Neuronal stem cell (in vitro differentiated cells): Measurements from ENCODE around the gene CBX8.

ENCODE experiments used
- DNase-seq: peaks from one replicate; pipeline ENCODE4 v3.0.0-alpha.2; 2013; ENCODE audit warnings: low spot score
- H2AFZ ChIP-seq: one replicate; pipeline ENCODE4 v1.6.1; 2013; ENCODE audit warnings: mild to moderate bottlenecking, low read length, inconsistent platforms
- H2AK5ac ChIP-seq: 2 replicates; pipeline ENCODE4 v1.6.1; 2013; ENCODE audit warnings: low read depth, mild to moderate bottlenecking, inconsistent platforms, low read length, moderate library complexity, mixed read lengths
- H2BK120ac ChIP-seq: 2 replicates; pipeline ENCODE4 v1.6.1; 2013; ENCODE audit warnings: low read depth, mild to moderate bottlenecking, inconsistent platforms, low read length, moderate library complexity, mixed read lengths
- H2BK12ac ChIP-seq: one replicate; pipeline ENCODE4 v1.6.1; 2013; ENCODE audit warnings: low read length, inconsistent platforms
- H2BK15ac ChIP-seq: 2 replicates; pipeline ENCODE4 v1.6.1; 2013; ENCODE audit warnings: mild to moderate bottlenecking, low read length, inconsistent platforms, mixed read lengths
- H2BK5ac ChIP-seq: one replicate; pipeline ENCODE4 v1.6.1; 2013; ENCODE audit warnings: inconsistent platforms, mild to moderate bottlenecking, low read length, moderate library complexity
- H3K14ac ChIP-seq: one replicate; pipeline ENCODE4 v1.6.1; 2013; ENCODE audit warnings: low read length, inconsistent platforms
- H3K18ac ChIP-seq: 2 replicates; pipeline ENCODE4 v1.6.1; 2013; ENCODE audit warnings: low read length, inconsistent platforms
- H3K23ac ChIP-seq: 2 replicates; pipeline ENCODE4 v1.6.1; 2013; ENCODE audit warnings: low read depth, mild to moderate bottlenecking, mixed read lengths, low read length, inconsistent platforms; ENCODE audit not compliant: poor library complexity
- H3K27ac ChIP-seq: replicated peaks from 3 replicates; pipeline ENCODE4 v1.5.1; 2013; ENCODE audit warnings: low read length, inconsistent platforms
- H3K27me3 ChIP-seq, 3 experiments: 2 replicates each; pipeline ENCODE4 v1.6.1; 2013; ENCODE audit warnings: low read length in 3 of 3, mild to moderate bottlenecking in 2 of 3, inconsistent platforms in 1 of 3, low read depth in 1 of 3, mixed read lengths in 1 of 3, moderate library complexity in 1 of 3; ENCODE audit not compliant: control insufficient read depth in 3 of 3, insufficient read depth in 3 of 3
- H3K36me3 ChIP-seq, 2 donors: replicated peaks in 1 of 2; 2 replicates each; pipeline ENCODE4 v1.6.1; 2013; ENCODE audit warnings: low read length in 2 of 2; ENCODE audit not compliant: control insufficient read depth in 2 of 2, insufficient read depth in 2 of 2
- H3K4ac ChIP-seq: 2 replicates; pipeline ENCODE4 v1.6.1; 2013; ENCODE audit warnings: inconsistent platforms, mild to moderate bottlenecking, low read length, moderate library complexity
- H3K4me1 ChIP-seq, 2 donors: 1 replicate in 1 of 2; 2 replicates in 1 of 2; pipeline ENCODE4 v1.6.1; 2013; ENCODE audit warnings: low read length in 2 of 2, low read depth in 1 of 2; ENCODE audit not compliant: control insufficient read depth in 2 of 2, insufficient read depth in 1 of 2
- H3K4me2 ChIP-seq: one replicate; pipeline ENCODE4 v1.6.1; 2013; ENCODE audit warnings: mild to moderate bottlenecking, low read length, inconsistent platforms; ENCODE audit not compliant: insufficient read depth, poor library complexity, severe bottlenecking
- H3K4me3 ChIP-seq, 2 donors: 2 replicates each; pipeline ENCODE4 v1.5.1; 2013; ENCODE audit warnings: low read length in 2 of 2, mild to moderate bottlenecking in 2 of 2, inconsistent platforms in 1 of 2, moderate library complexity in 1 of 2
- H3K79me1 ChIP-seq: one replicate; pipeline ENCODE4 v1.6.1; 2013; ENCODE audit warnings: low read depth, mild to moderate bottlenecking, inconsistent platforms, low read length, moderate library complexity
- H3K9ac ChIP-seq: one replicate; pipeline ENCODE4 v1.6.1; 2013; ENCODE audit warnings: mild to moderate bottlenecking, low read depth, low read length, inconsistent platforms; ENCODE audit not compliant: poor library complexity
- H3K9me3 ChIP-seq, 2 donors: replicated peaks in 1 of 2; 2 replicates each; pipeline versions ENCODE3 to v1.6.1; 2013; ENCODE audit warnings: low read length in 2 of 2, mild to moderate bottlenecking in 2 of 2, inconsistent platforms in 1 of 2, low read depth in 1 of 2, mixed read lengths in 1 of 2, moderate library complexity in 1 of 2; ENCODE audit not compliant: control insufficient read depth in 2 of 2, insufficient read depth in 1 of 2
- H4K8ac ChIP-seq: one replicate; pipeline ENCODE4 v1.6.1; 2013; ENCODE audit warnings: low read depth, mild to moderate bottlenecking, inconsistent platforms, low read length, moderate library complexity
- H4K91ac ChIP-seq: one replicate; pipeline ENCODE4 v1.6.1; 2013; ENCODE audit warnings: low read length, low read depth, mild to moderate bottlenecking, inconsistent platforms; ENCODE audit not compliant: poor library complexity
- WGBS, 2 donors: extraction: QIAGEN DNeasy Blood & Tissue Kit; methylation state at CpG; one replicate each; pipeline ENCODE4 v1.1.7; 2013; ENCODE audit warnings: missing lambda C conversion rate in 2 of 2, mixed read lengths in 1 of 2; ENCODE audit not compliant: insufficient read length in 2 of 2, insufficient replicate concordance in 1 of 2; ENCODE audit errors: extremely low coverage in 2 of 2; 5-methylcytosine and 5-hydroxymethylcytosine counted together

Gene CBX8

GRCh38 chr17:79777120-79777893 is 19.6 kb downstream of the CBX8 start:
- H2AFZ ChIP-seq = peak overlapping the region; percentile 77
- peaks cover 16 to 17% of the 10 kb centered on the region in 2 donors for H3K4me1 ChIP-seq
- peaks cover 14% of the 10 kb centered on the region for H3K79me1 ChIP-seq
- H3K27me3 ChIP-seq = no peaks in the 10 kb centered on the region
- peak overlapping the region; percentile 8 for H2AK5ac ChIP-seq
- DNase-seq = peak; percentile 77
- H2BK15ac ChIP-seq = no peak overlapping the region
- no peak overlapping the region for H4K91ac ChIP-seq
- peak overlapping the region; percentile 53 to 78 for H3K4me3 ChIP-seq
- no peak overlapping the region for H3K14ac ChIP-seq
- no peak overlapping the region for H2BK5ac ChIP-seq
- H3K18ac ChIP-seq = peak overlapping the region; percentile 84
- H2BK120ac ChIP-seq = no peak overlapping the region
- H3K9me3 ChIP-seq = no peaks in the 10 kb centered on the region
- H4K8ac ChIP-seq = no peak overlapping the region
- H3K4me2 ChIP-seq = peak overlapping the region; percentile 51
- H3K9ac ChIP-seq = no peak overlapping the region
- H3K23ac ChIP-seq = no peak overlapping the region
- peak overlapping the region; percentile 79 for H3K27ac ChIP-seq
- H3K36me3 ChIP-seq = peaks cover 28 to 35% of the 10 kb centered on the region in 2 donors
- H3K4ac ChIP-seq = no peak overlapping the region
- H2BK12ac ChIP-seq = no peak overlapping the region
- WGBS, 2 donors = no CpG with 5 or more reads among the region's 51 CpGs

GRCh38 chr17:79776376-79777119 is 20.3 kb downstream of the CBX8 start:
- H2AK5ac ChIP-seq = no peak overlapping the region
- H3K18ac ChIP-seq = no peak overlapping the region
- no peak overlapping the region for H3K9ac ChIP-seq
- H3K4me3 ChIP-seq = peak overlapping the region in 1 of 2 donors; percentile 53
- peaks cover 16 to 17% of the 10 kb centered on the region in 2 donors for H3K4me1 ChIP-seq
- DNase-seq = no peak
- H3K79me1 ChIP-seq = peaks cover 11% of the 10 kb centered on the region
- peak overlapping the region; percentile 51 for H3K4me2 ChIP-seq
- H2AFZ ChIP-seq = peak overlapping the region; percentile 77
- WGBS, 2 donors = no CpG with 5 or more reads among the region's 11 CpGs
- H3K27me3 ChIP-seq = no peaks in the 10 kb centered on the region
- no peaks in the 10 kb centered on the region for H3K9me3 ChIP-seq
- H3K36me3 ChIP-seq = peaks cover 20 to 27% of the 10 kb centered on the region in 2 donors
- peak overlapping the region; percentile 79 for H3K27ac ChIP-seq
- H3K14ac ChIP-seq = no peak overlapping the region
- no peak overlapping the region for H2BK5ac ChIP-seq
- H4K8ac ChIP-seq = no peak overlapping the region
- no peak overlapping the region for H2BK120ac ChIP-seq
- no peak overlapping the region for H4K91ac ChIP-seq
- no peak overlapping the region for H3K4ac ChIP-seq
- H2BK12ac ChIP-seq = no peak overlapping the region
- H2BK15ac ChIP-seq = no peak overlapping the region
- H3K23ac ChIP-seq = no peak overlapping the region

GRCh38 chr17:79775632-79776031 is 21.2 kb downstream of the CBX8 start:
- H2AFZ ChIP-seq = no peak overlapping the region
- H3K9me3 ChIP-seq = no peaks in the 10 kb centered on the region
- H2BK120ac ChIP-seq = no peak overlapping the region
- H3K23ac ChIP-seq = no peak overlapping the region
- peaks cover 16% of the 10 kb centered on the region in 2 donors for H3K4me1 ChIP-seq
- no peak for DNase-seq
- H3K4ac ChIP-seq = no peak overlapping the region
- H3K9ac ChIP-seq = no peak overlapping the region
- no peaks in the 10 kb centered on the region for H3K27me3 ChIP-seq
- H3K18ac ChIP-seq = no peak overlapping the region
- H2BK15ac ChIP-seq = no peak overlapping the region
- no peak overlapping the region for H3K27ac ChIP-seq
- no peak overlapping the region for H3K4me2 ChIP-seq
- no peak overlapping the region for H2BK12ac ChIP-seq
- peaks cover 6% of the 10 kb centered on the region for H3K79me1 ChIP-seq
- peaks cover 13 to 18% of the 10 kb centered on the region in 2 donors for H3K36me3 ChIP-seq
- no peak overlapping the region for H2BK5ac ChIP-seq
- no peak overlapping the region for H4K8ac ChIP-seq
- H4K91ac ChIP-seq = no peak overlapping the region
- H3K14ac ChIP-seq = no peak overlapping the region
- WGBS, 2 donors = no CpG with 5 or more reads among the region's 6 CpGs
- H2AK5ac ChIP-seq = no peak overlapping the region
- no peak overlapping the region for H3K4me3 ChIP-seq

- Histone ChIP-seq H3K9me3 (no peaks in the 10 kb centered on the region), H2BK5ac (no peak overlapping the region), H2BK12ac (no peak overlapping the region), H2AFZ (no peak overlapping the region), H3K9ac (no peak overlapping the region), H3K4me3 (no peak overlapping the region), H3K14ac (no peak overlapping the region), H3K4me1 (peaks cover 9 to 14% of the 10 kb centered on the region in 2 donors), H3K36me3 (peaks cover 2 to 7% of the 10 kb centered on the region in 2 donors), H3K79me1 (peaks cover 2% of the 10 kb centered on the region), H2BK120ac (no peak overlapping the region), H3K4ac (no peak overlapping the region), H2AK5ac (no peak overlapping the region), H2BK15ac (no peak overlapping the region), H3K18ac (peak overlapping the region; percentile 15), H3K27me3 (no peaks in the 10 kb centered on the region), H4K8ac (no peak overlapping the region), H3K27ac (no peak overlapping the region), H3K4me2 (no peak overlapping the region), H4K91ac (no peak overlapping the region), H3K23ac (no peak overlapping the region)
- no peak for DNase-seq
- no CpG with 5 or more reads among the region's 8 CpGs for WGBS, 2 donors
These were observed 22.3 kb downstream of the CBX8 start for GRCh38 chr17:79774561-79774975.
